ENCODE measurements around the gene LILRA6. TPM values are rescaled to one million over a fixed set of nuclear protein-coding genes. Genes with fewer than 3 reads are reported as not detected.

The LILRA6 gene
- total and polyA plus RNA-seq, 4 donors, result 5.3 to 91.7 (median 16.4) TPM

DNA sequence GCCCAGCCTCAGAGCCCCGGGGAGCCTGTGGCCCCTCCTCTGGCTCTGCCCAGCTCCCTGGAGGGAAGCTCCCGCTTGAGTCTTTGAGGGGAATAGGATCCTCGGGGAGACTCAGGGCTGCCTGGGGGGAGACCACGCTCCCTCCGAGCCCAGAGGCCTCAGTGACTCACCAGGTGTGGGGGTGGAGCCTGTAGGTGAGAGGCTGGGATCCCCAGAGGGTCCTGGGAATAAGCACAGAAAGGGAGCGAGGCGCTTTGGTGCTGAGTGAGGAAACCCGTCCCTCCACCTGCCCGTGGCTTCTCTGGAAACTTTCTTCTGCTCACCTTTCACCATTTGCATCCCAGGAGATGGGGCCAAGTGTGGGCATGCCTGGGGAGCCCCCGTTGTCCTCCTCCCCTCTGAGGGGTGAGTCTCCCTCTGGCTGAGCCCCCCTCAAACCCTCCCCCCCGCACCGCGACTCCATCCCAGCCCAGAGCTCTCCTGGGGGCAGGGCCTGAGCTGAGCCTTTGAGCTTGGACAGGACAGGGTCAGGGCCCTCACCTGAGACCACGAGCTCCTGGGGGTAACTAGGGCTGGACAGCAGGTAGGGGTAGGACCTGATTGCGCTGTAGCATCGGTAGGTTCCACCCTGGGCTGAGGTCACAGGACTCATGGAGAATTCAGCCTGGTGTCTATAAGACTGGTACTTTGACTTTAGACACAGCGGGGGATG, 11.8 kb upstream of the LILRA6 start:
- no peak for ATAC-seq (ENCODE audit: insufficient read depth, low FRiP score)
- WGBS, 2 donors, result 59 to 76% methylated on average over 17 of the region's 17 CpGs
- H3K27ac ChIP-seq (ENCODE audit: low read depth in 1 of 2, low read length in 1 of 2), result no peak overlapping the region
- DNase-seq, result no peak
- peaks cover 0 to 8% (median 0%) of the 10 kb centered on the region in 3 donors for H3K27me3 ChIP-seq (ENCODE audit: control insufficient read depth in 3 of 3, insufficient read depth in 3 of 3, low read length in 2 of 3)
- H3K36me3 ChIP-seq (ENCODE audit: control insufficient read depth in 4 of 4, insufficient read depth in 4 of 4, low read length in 4 of 4), result no peaks in the 10 kb centered on the region
- TF ChIP-seq, protein P1, sequence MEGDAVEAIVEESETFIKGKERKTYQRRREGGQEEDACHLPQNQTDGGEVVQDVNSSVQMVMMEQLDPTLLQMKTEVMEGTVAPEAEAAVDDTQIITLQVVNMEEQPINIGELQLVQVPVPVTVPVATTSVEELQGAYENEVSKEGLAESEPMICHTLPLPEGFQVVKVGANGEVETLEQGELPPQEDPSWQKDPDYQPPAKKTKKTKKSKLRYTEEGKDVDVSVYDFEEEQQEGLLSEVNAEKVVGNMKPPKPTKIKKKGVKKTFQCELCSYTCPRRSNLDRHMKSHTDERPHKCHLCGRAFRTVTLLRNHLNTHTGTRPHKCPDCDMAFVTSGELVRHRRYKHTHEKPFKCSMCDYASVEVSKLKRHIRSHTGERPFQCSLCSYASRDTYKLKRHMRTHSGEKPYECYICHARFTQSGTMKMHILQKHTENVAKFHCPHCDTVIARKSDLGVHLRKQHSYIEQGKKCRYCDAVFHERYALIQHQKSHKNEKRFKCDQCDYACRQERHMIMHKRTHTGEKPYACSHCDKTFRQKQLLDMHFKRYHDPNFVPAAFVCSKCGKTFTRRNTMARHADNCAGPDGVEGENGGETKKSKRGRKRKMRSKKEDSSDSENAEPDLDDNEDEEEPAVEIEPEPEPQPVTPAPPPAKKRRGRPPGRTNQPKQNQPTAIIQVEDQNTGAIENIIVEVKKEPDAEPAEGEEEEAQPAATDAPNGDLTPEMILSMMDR (IDR thresholded peaks at IDR 0.05; ENCODE audit: control extremely low read depth, extremely low read depth), result no peak
- no peak overlapping the region for H3K9ac ChIP-seq (ENCODE audit: insufficient read depth in 1 of 2, low read length in 2 of 2)
- no peak overlapping the region for H3K4me3 ChIP-seq
- H3K4me1 ChIP-seq (ENCODE audit: control insufficient read depth in 5 of 5, insufficient read depth in 5 of 5, low read length in 5 of 5), result no peaks in the 10 kb centered on the region
- no peaks in the 10 kb centered on the region for H3K9me3 ChIP-seq (ENCODE audit: control insufficient read depth in 4 of 4, insufficient read depth in 3 of 4, low read length in 3 of 4)

DNA sequence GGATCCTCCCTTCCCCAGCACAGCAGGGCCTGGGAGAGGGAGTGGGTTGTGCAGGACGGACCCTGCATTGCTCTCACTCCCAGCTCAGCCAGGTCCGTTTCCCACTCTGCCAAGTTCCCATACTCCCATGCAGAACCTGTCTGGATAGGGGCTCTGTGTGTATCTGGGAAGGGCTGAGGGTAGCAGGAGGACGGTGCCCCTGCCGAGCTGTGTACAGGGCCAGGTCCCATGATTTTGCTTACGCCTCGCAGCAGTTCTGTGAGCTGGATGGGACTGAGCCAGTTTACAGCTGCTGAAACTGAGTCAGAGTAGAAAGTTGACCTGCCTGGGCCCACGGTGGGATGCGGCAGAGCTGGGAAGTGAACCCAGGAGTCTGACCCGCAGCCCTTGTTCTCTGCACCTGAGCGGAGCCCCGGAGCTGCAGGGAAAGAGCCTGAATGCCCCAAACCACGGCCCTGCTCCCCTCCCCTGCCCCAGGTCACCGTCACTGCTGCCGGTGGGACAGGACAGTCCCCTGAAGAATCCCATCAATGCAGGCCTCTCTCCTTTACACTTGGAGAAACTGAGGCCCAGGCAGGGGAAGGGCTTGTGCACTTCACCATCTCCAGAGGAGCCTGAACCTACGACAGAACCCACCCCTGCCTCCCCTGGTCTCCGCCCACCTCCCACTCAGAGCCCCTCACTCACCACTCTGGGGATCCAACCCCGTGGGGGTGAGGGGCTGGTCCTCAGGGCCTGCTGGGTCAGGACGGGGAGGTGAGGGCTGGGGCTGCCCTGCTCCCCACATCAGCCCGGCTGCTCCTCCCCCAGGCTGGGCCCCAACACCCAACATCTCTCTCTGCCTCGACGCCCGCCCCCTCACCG, 11.0 kb upstream of the LILRA6 start:
- DNase-seq (no peak), ATAC-seq (ENCODE audit: insufficient read depth, low FRiP score) (no peak)
- Histone ChIP-seq H3K27me3 (ENCODE audit: control insufficient read depth in 3 of 3, insufficient read depth in 3 of 3, low read length in 2 of 3) (peaks cover 0 to 8% (median 0%) of the 10 kb centered on the region in 3 donors), H3K27ac (ENCODE audit: low read depth in 1 of 2, low read length in 1 of 2) (no peak overlapping the region), H3K9me3 (ENCODE audit: control insufficient read depth in 4 of 4, insufficient read depth in 3 of 4, low read length in 3 of 4) (no peaks in the 10 kb centered on the region), H3K4me1 (ENCODE audit: control insufficient read depth in 5 of 5, insufficient read depth in 5 of 5, low read length in 5 of 5) (no peaks in the 10 kb centered on the region), H3K4me3 (no peak overlapping the region), H3K9ac (ENCODE audit: insufficient read depth in 1 of 2, low read length in 2 of 2) (no peak overlapping the region), H3K36me3 (ENCODE audit: control insufficient read depth in 4 of 4, insufficient read depth in 4 of 4, low read length in 4 of 4) (no peaks in the 10 kb centered on the region)
- 71 to 75% methylated on average over 20 to 23 of the region's 23 CpGs for WGBS, 2 donors
- TF ChIP-seq, protein P1 (IDR thresholded peaks at IDR 0.05; ENCODE audit: control extremely low read depth, extremely low read depth), result no peak

DNA sequence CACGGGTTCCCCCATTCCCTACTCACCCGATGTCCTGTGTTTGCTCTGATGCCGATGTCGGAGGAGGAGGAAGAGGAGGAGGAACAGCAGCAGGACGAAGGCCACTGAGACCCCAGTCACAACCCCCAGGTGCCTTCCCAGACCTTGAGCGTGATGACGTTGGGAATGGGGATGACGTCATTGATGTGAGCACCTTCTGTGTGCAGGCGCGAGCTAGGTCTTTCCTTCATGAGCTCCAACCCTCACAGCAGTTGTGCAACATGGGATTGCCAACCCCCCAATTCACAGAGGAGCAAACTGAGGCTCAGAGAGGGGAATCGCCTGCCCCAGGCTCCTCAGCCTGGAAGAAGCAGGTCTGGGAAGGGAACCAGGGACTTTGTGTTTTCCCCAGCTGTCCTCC, 10.3 kb upstream of the LILRA6 start:
- TF ChIP-seq, protein P1 (IDR thresholded peaks at IDR 0.05; ENCODE audit: control extremely low read depth, extremely low read depth), result no peak
- Histone ChIP-seq H3K9ac (ENCODE audit: insufficient read depth in 1 of 2, low read length in 2 of 2) (no peak overlapping the region), H3K4me3 (no peak overlapping the region), H3K9me3 (ENCODE audit: control insufficient read depth in 4 of 4, insufficient read depth in 3 of 4, low read length in 3 of 4) (no peaks in the 10 kb centered on the region), H3K36me3 (ENCODE audit: control insufficient read depth in 4 of 4, insufficient read depth in 4 of 4, low read length in 4 of 4) (no peaks in the 10 kb centered on the region), H3K27ac (ENCODE audit: low read depth in 1 of 2, low read length in 1 of 2) (no peak overlapping the region), H3K27me3 (ENCODE audit: control insufficient read depth in 3 of 3, insufficient read depth in 3 of 3, low read length in 2 of 3) (peaks cover 0 to 10% (median 0%) of the 10 kb centered on the region in 3 donors), H3K4me1 (ENCODE audit: control insufficient read depth in 5 of 5, insufficient read depth in 5 of 5, low read length in 5 of 5) (no peaks in the 10 kb centered on the region)
- no peak for ATAC-seq (ENCODE audit: insufficient read depth, low FRiP score)
- no peak for DNase-seq
- WGBS, 2 donors, result 79 to 84% methylated on average over 11 of the region's 11 CpGs
